GM19099 (cell line): Measurements from ENCODE around the gene SLC9A5.
A peak's percentile ranks its signal among the peaks of the same experiment; 100 is the strongest.

Experiments
- POLR2A ChIP-seq: IDR thresholded peaks from 3 replicates; pipeline ENCODE4 v1.6.1; 2011; ENCODE audit warnings: low read depth; ENCODE audit not compliant: insufficient read length; ENCODE audit errors: extremely low read depth

Gene SLC9A5

DNA sequence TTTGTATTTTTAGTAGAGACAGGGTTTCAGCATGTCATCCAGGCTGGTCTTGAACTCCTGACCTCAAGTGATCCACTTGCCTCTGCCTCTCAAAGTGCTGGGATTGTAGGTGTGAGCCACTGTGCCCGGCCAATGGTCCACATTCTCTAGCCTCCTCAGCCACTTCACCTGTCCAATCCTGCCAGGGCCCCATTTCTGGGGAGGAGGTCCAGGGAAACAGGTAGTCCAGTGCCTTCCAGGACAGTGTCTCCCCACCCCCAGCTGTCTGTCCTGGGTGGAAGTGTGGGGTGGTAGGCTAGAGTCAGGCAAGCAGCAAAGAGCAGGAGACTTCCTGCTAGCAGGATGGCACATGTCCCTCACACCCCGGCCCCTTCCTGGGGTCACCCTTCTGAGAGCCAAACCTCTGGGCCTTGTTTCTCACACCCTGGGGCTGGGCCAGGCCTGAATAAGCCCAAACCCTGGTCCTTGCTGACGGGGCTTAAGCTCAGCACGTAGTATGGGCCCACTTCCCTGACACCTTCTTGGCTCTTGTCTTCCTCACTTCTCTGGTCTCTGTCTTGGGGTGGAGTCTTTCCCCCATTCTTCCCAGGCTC, 6.5 kb upstream of the SLC9A5 start:
- no peak for TF ChIP-seq POLR2A

DNA sequence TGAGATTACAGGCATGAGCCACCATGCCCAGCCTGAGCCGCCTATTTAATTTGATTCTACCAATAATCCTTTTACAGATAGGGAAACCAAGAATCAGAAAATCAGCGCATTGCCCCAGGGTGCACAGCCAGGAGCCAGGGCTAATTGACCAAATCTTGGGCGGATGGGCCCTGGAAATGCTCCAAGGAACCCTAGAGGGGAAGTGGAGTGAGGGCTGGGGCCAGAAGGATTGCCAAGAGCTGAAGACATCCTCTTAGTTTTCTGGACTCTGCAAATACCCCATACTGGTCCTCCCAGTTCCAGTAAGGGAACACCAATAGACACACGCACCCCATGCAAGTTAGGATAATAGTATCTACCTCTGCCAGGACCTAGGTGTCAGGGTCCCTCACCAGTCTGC, 5.3 kb upstream of the SLC9A5 start:
- no peak for TF ChIP-seq POLR2A

DNA sequence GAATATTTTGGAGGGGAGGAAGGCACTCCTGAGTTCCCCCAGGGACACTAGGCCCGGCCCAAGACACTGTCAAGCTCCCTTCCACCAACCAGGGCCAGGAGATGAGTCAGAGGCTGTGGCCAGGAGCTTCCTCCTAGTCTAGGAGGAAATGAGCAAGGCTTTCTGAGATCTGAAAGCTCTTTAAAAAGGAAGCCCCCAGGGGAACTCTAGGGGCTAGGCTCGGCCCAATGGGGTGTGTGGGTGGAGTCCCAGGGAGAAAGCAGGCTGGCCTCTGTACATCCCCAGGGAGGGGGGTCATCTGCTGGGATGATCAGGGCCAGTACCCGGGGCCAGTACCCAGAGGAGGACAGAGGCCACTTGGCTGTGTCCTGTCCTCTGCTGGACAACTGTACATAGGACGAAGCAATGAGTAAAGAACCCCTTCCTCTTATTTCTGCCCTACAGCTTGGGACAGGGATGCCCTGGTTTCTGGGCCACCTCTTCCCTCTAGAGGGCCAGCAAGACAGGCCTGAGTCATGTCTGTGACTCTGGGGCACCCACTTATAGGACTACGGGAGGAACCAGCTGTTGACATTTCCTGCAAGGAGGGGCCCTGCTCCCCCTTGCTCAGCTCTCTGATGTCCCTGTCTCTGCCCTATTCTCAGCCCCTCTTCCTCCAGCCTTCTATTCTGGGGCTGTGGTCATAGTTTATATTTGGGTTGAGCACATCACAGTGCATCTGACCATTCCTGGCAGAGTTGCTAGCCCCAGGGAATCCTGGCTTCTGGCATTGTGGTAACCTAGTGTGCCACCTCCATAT, 4.2 kb upstream of the SLC9A5 start:
- TF ChIP-seq POLR2A = peak; percentile 74

DNA sequence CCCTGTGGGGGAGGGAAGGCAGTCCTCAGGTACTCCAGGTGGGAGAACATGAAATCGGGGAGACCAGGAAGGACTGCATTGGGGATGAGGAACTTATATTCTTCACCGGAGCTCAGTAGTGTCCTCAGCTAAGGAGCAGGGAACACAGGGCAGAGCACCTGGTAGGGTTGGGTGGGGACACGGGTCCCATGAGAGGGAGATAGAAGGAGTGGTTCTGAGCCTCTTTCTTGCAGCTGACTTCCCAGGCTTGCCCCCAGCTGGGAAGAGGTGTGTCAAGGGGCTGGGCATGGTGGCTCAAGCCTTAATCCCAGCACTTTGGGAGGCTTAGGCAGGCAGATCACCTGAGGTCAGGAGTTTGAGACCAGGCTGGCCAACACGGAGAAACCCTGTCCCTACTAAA, 3.6 kb upstream of the SLC9A5 start:
- TF ChIP-seq POLR2A = no peak

DNA sequence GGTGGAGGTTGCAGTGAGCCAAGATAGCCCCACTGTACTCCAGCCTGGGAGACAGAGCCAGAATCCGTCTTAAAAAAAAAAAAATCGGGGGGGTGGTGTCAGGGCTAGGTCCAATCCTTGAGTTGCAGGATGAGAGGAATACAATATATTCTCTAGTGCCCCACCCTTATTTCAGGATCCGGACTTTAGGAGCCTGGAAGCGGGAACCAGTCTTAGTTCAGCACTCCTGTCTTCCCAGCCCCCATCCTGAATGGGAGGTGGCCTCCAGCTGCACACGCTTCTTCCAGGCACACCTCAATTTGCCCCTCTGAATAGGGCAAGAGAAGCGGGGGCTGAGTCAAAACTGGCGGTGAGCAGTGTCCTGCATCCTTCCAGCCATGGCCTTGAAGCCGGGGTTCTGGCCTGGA, 3.1 kb upstream of the SLC9A5 start:
- TF ChIP-seq POLR2A = no peak

DNA sequence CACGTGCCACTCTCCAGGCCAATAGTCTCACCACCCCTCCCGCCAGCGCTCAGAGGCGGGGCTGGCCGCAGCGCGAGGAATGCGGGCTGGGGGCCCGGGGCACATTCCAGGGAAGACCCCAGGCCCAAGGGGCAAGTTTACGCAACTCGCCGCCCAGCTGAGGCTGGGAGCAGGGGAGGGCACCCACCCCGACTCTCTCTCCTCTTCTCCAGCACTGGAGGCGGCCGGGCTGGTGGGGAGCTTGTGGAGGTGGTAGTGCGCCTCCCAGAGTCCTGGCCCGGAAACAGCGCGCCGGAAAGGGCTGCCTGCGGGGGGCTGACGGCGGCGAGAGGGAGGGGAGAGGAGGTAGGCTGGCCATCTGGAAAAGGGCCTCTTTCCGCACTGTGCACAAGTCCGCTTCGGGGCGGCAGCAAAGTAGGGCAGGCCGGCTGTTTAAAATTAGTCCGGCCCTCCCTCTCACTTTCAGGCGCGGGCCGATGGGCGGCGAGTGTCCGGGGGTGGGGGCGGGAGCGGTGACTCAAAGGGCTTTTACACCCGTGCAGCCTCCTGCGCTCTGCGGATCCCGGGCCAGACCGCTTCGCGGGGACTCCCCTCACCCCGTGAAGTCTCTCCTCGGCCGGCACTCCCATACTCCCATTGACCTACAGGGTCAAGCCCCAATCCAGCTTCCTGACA, 2.6 kb upstream of the SLC9A5 start:
- peak; percentile 55 for TF ChIP-seq POLR2A

DNA sequence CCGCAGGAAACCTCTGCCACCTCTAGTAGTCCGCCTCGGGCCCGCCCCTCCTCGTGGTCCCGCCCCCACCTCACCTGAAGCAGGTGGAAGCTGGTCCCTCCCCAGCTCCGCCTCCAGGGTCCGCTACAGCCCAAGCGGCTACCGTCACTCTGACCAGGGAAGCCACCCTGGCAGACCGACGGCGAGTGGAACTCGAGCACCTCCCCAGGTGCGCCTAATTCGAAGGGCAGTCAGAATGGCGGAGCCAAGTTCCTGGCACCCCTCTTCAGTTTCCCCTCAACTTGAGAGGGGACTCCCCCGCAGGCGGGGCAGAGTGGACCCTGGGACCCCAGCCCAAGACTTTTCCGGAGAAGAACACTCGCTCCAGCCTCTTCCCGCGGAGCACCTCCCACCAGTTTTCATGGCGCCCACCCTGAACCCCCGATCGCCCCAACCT, 2.0 kb upstream of the SLC9A5 start:
- no peak for TF ChIP-seq POLR2A

DNA sequence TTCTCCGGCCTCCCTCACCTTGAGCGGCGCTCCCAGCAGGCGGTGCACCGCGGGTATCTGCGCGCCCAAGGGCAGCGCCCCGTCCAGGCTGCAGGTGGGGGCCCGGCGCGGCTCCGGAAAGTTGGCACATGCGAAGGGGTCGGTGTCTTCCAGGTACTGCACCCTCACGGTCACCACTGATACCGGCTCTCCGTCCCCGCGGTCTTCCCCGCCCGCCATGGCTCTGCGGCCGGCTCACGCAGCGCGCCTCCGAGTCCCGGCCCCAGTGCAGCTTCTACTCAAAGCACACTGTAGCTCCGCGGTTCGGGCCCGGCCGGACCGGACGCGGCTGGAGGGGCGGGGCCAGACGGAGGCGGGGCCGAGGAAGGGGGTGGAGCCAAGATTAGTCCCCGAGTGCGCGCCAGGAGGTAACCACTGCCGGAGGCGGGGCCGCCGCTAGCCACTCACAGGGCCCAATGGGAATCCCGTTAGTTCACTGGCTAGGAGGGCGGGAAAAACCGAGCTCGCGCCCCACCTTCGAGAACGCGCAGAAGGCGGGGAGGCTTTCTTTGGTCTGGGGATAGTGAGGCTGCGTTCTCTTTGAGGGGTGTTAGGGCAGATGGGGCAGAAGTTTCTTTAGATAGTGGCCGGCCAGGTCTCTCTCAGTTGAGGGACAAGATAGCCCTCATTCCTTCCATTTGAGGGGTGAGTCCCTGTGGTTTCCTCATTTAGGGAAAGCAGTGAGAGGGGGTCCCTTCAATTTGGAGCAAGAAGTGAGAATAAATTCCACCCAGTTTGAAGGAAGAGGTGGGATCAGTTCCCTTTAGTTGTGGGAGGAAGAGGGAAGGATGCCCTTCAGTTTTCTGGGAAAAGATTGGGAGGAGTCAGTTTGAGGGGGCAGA, 1.3 kb upstream of the SLC9A5 start, which contains the start of gene FHOD1:
TSS of gene FHOD1 (minus strand) at position 290 of the 881 bp plus-strand sequence. CDS start at position 219, 71 bp downstream.
- peak; percentile 78 for TF ChIP-seq POLR2A

DNA sequence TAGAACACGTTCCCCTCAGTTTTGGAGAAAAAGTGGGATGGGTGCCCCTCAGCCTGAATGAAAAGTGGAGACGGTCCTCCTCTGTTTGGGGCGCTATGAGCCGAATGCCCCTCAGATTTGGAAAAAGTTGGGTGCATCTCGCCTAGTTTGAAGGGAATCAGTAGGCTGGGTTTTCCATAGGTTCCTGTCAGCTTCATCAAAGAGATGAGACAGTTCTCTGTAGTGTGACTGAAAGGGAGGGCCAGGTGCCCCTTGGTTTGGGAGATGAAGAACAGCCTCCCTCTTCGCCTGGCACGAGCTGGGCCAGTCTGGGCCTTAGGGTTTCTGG, 742 bp upstream of the SLC9A5 start:
- no peak for TF ChIP-seq POLR2A

DNA sequence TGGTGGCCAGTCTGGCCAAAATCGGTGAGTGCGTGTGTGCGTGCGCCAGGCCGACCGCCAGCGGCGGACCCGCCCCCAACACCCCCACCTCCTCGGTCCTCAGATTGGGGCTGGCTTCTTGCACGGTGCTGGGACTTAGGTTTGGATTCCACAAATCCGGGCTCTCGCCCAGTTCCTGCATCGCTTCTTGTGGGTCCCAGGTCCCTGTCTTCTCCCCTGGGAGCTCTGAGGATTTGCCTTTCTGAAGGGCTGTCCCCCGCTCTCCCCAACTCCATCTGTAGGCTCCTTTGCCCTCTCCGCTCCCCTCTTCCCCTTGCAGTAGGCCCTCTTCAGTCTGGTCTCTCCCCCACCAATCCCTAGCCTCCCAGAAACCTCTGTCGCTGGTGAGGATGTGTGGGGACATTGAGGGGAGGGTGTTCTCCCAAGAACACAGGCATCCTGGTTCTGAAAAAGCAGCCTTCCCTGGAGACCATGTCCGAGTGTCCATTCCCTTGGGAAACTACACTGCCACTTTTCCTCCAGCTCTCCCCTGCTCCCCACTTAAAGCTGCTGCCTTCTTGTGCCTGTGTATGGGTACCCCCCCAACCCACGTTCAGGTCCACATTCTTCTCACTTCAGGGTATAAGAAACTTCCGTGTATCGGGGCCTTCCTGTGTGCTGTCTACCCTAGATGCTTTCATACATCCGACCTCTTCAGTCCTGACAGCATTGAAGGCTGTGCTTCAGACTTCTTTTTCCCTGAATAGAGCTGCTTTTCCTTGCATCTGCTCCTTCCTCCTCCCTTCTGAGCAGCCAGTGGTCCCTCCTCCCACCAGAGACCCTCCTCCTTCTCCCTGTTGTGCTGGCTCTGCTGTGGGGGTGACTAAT, 632 bp downstream of the SLC9A5 start:
- TF ChIP-seq POLR2A = no peak

DNA sequence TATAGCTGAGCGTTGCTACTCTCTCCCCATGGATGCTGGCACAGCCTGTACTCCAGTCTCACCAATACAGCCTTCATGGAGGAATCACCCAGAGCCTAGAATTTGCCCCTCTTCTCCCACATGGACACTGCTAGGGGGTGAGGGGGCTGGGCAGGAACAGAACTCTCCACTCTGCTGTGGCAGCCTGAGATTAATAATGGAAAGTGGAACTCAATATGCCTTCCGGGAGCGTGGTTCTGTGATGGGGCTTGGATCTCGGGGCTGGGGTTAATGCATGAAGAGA, 1.2 kb downstream of the SLC9A5 start:
- TF ChIP-seq POLR2A = no peak

DNA sequence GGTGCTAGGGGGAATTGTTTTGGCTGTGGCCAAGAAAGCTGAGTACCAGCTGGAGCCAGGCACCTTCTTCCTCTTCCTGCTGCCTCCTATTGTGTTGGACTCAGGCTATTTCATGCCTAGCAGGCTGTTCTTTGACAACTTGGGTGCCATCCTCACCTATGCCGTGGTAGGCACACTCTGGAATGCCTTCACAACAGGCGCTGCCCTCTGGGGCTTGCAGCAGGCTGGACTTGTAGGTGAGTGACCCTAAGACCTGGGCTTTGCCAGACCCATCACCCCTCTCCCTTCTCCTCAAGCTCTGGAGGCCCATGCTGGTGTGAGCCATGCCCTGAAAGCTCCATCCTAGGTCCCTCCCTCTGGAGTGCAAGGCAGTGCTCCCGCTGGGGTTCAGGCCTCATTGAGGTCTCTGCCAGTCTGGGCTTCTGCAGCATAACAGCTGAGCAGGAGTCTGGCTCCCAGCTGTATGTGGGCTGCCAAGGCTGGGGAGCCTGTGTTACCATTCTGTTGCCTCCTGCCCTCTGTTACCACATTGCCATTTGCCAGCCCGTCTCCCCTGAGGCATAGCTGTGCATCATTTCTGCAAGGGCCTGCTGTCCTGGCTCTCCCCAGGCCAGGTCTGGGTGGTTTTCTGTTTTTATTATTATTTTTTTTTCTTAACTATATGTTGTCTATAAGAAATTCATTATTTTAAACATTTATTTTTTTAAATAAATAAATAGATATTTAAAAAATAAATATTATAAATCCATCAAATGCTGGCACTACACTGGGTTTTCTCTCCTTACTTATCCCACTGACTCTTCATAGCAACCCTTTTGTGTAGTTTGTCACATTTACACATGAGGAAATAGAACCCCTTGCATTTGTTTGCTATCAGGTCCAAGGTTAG, 4.1 kb downstream of the SLC9A5 start:
- TF ChIP-seq POLR2A = no peak

DNA sequence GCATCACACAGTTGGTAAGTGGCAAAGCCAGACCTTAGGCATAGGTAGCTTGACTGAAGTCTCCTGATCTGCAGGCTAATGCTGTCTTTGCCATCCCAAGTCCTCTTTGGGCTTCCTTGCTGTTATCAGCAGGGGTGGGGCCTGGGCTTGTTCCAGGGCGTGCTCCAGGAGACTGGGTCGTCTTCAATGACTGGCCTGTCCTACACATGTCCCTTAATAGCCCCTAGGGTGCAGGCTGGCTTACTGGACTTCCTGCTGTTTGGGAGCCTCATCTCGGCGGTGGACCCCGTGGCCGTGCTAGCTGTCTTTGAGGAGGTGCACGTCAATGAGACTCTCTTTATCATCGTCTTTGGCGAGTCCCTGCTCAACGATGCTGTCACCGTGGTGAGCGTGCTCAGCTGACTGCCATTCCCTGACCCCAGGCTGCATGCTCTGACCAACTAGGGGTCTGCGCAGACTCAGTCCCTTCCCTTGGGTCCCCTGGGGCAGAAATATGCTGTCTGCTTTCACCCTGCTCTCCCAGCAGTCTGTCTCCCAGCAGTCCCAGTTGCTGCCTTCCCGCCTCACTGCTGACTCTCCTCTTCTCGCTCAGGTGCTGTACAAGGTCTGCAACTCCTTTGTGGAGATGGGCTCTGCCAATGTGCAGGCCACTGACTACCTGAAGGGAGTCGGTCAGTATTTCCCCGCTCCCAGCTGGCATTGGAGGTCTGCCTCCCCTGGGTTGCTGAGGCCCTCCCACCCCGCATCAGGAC, 6.2 kb downstream of the SLC9A5 start:
- no peak for TF ChIP-seq POLR2A

DNA sequence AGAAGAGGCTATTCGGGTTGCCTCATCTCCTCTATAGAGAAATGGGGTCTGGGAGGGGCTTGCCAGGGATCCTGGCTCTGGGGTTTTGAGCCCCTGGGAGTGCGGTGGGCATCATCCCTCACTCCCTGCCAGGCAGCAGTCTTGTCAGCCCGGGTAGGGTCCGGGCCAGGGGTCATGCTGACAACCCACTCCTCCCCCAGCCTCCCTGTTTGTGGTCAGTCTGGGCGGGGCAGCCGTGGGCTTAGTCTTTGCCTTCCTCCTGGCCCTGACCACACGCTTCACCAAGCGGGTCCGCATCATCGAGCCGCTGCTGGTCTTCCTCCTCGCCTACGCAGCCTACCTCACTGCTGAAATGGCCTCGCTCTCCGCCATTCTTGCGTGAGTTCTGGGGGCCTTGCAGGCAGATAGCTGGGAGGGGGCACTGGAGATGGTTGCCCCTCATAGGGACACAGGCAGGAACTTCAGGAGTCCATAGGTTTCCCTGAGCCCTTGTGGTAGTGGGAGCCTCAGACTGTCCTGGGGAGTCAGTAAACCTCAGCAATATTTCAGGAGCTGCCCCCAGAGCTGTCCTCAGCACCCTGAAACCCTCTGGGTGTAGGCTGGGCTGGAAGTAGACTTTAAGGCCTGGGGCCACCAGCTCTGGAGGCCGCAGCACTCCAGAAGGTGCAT, 6.9 kb downstream of the SLC9A5 start:
- no peak for TF ChIP-seq POLR2A
